Nephron (organoid): ENCODE data around the gene RPRD1B.

Experiments
- H3K27ac Mint-ChIP-seq, 3 experiments: 2 replicates each; pipeline ENCODE4 v1.8.0; 2020; ENCODE audit warnings: mixed read lengths in 3 of 3, mild to moderate bottlenecking in 2 of 3, moderate library complexity in 1 of 3
- H3K27me3 Mint-ChIP-seq: 2 replicates; pipeline ENCODE4 v1.8.0; 2021; ENCODE audit warnings: low read depth, mild to moderate bottlenecking, moderate library complexity, mixed read lengths
- H3K36me3 Mint-ChIP-seq: 2 replicates; pipeline ENCODE4 v1.8.0; 2020; ENCODE audit warnings: low read depth, mixed read lengths
- H3K4me1 Mint-ChIP-seq: 2 replicates; pipeline ENCODE4 v1.8.0; 2020; ENCODE audit warnings: mixed read lengths
- H3K4me3 Mint-ChIP-seq, 3 experiments: 2 replicates each; pipeline ENCODE4 v1.8.0; 2020; ENCODE audit warnings: mild to moderate bottlenecking in 3 of 3, mixed read lengths in 3 of 3, moderate library complexity in 2 of 3
- H3K9me3 Mint-ChIP-seq: 2 replicates; pipeline ENCODE4 v1.8.0; 2020; ENCODE audit warnings: mixed read lengths
- CTCF ChIP-seq, 3 experiments: fragments of 200-600 bp; sonication (generic); IDR thresholded peaks; one replicate each; pipeline ENCODE4 v1.5.0; 2021; ENCODE audit warnings: antibody characterized with exemption in 3 of 3; ENCODE audit not compliant: unreplicated experiment in 3 of 3

RPRD1B gene

GRCh38 chr20:37988306-37988954 is 45.1 kb upstream of the RPRD1B start:
- Mint-ChIP-seq H3K4me1 (peaks cover 92% of the 10 kb centered on the region), H3K36me3 (peaks cover 15% of the 10 kb centered on the region), H3K4me3 (peak overlapping the region in 1 of 3 experiments; percentile 0), H3K27ac (peak overlapping the region; percentile 12 to 32 (median 20)), H3K9me3 (no peaks in the 10 kb centered on the region), H3K27me3 (no peaks in the 10 kb centered on the region)
- TF ChIP-seq CTCF (IDR thresholded peaks at IDR 0.05; ENCODE audit: unreplicated experiment in 3 of 3): no peak

GRCh38 chr20:37989601-37990295 is 43.8 kb upstream of the RPRD1B start:
- H3K4me1 Mint-ChIP-seq: peaks cover 89% of the 10 kb centered on the region
- no peak overlapping the region for H3K4me3 Mint-ChIP-seq
- no peaks in the 10 kb centered on the region for H3K27me3 Mint-ChIP-seq
- H3K36me3 Mint-ChIP-seq: peaks cover 20% of the 10 kb centered on the region
- peak overlapping the region in 2 of 3 experiments; percentile 24 to 43 for H3K27ac Mint-ChIP-seq
- TF ChIP-seq CTCF (IDR thresholded peaks at IDR 0.05; ENCODE audit: unreplicated experiment in 3 of 3): no peak
- no peaks in the 10 kb centered on the region for H3K9me3 Mint-ChIP-seq

GRCh38 chr20:37990571-37991151 is 42.9 kb upstream of the RPRD1B start:
- peaks cover 22% of the 10 kb centered on the region for H3K36me3 Mint-ChIP-seq
- no peak overlapping the region for H3K4me3 Mint-ChIP-seq
- H3K27ac Mint-ChIP-seq: peak overlapping the region; percentile 42 to 71 (median 69)
- H3K9me3 Mint-ChIP-seq: no peaks in the 10 kb centered on the region
- no peak for TF ChIP-seq CTCF (IDR thresholded peaks at IDR 0.05; ENCODE audit: unreplicated experiment in 3 of 3)
- H3K4me1 Mint-ChIP-seq: peaks cover 91% of the 10 kb centered on the region
- H3K27me3 Mint-ChIP-seq: no peaks in the 10 kb centered on the region

- TF ChIP-seq CTCF (IDR thresholded peaks at IDR 0.05; ENCODE audit: unreplicated experiment in 3 of 3): no peak
- Mint-ChIP-seq H3K27ac (peak overlapping the region; percentile 42 to 71 (median 69)), H3K36me3 (peaks cover 28% of the 10 kb centered on the region), H3K27me3 (no peaks in the 10 kb centered on the region), H3K4me1 (peaks cover 84% of the 10 kb centered on the region), H3K9me3 (no peaks in the 10 kb centered on the region), H3K4me3 (no peak overlapping the region)
Measured at GRCh38 chr20:37991157-37991866, 42.2 kb upstream of the RPRD1B start.

- Mint-ChIP-seq H3K27ac (peak overlapping the region; percentile 42 to 71 (median 69)), H3K27me3 (no peaks in the 10 kb centered on the region), H3K36me3 (peaks cover 28% of the 10 kb centered on the region), H3K9me3 (no peaks in the 10 kb centered on the region), H3K4me3 (no peak overlapping the region), H3K4me1 (peaks cover 81% of the 10 kb centered on the region)
- TF ChIP-seq CTCF (IDR thresholded peaks at IDR 0.05; ENCODE audit: unreplicated experiment in 3 of 3): no peak
Measured at GRCh38 chr20:37991908-37992307, 41.6 kb upstream of the RPRD1B start.
